Dendritic cell treated with granulocyte-macrophage colony-stimulating factor and Interleukin-4, amounts not matched to agents 40 ng/mL and 50 ng/mL, for 4 days (primary cell): Measurements from ENCODE around the gene CELSR2.

Source experiments
- H3K27ac Mint-ChIP-seq: one replicate; pipeline ENCODE4 v1.8.0; 2022; ENCODE audit warnings: mild to moderate bottlenecking, mixed read lengths
- H3K27me3 Mint-ChIP-seq: one replicate; pipeline ENCODE4 v1.8.0; 2022; ENCODE audit warnings: mild to moderate bottlenecking, mixed read lengths
- H3K36me3 Mint-ChIP-seq: one replicate; pipeline ENCODE4 v1.8.0; 2022; ENCODE audit warnings: low read depth, mixed read lengths
- H3K4me1 Mint-ChIP-seq: one replicate; pipeline ENCODE4 v1.8.0; 2022; ENCODE audit warnings: low read depth, mixed read lengths
- H3K4me3 Mint-ChIP-seq: one replicate; pipeline ENCODE4 v1.8.0; 2022; ENCODE audit warnings: mild to moderate bottlenecking, moderate library complexity, mixed read lengths
- H3K9me3 Mint-ChIP-seq: one replicate; pipeline ENCODE4 v1.8.0; 2022; ENCODE audit warnings: mixed read lengths
- intact Hi-C: fragments of 100-400 bp; cut with micrococcal nuclease; formaldehyde crosslinking; loops from one replicate; pipeline ENCODE4 v1.15.0; 2022

The CELSR2 gene

GRCh38 chr1:109240158-109241152 lies 8.9 kb upstream of the CELSR2 start:
- intact Hi-C loops = no loop called here
- peaks cover 43% of the 10 kb centered on the region for H3K36me3 Mint-ChIP-seq
- H3K4me1 Mint-ChIP-seq = peaks cover 21% of the 10 kb centered on the region
- H3K27ac Mint-ChIP-seq = no peak overlapping the region
- no peaks in the 10 kb centered on the region for H3K9me3 Mint-ChIP-seq
- H3K4me3 Mint-ChIP-seq = no peak overlapping the region
- H3K27me3 Mint-ChIP-seq = peaks cover 46% of the 10 kb centered on the region

GRCh38 chr1:109241344-109241743 lies 8.0 kb upstream of the CELSR2 start:
- H3K36me3 Mint-ChIP-seq = peaks cover 34% of the 10 kb centered on the region

GRCh38 chr1:109241841-109242345 lies 7.4 kb upstream of the CELSR2 start:
- Mint-ChIP-seq H3K4me3 (no peak overlapping the region), H3K4me1 (peaks cover 21% of the 10 kb centered on the region), H3K27ac (no peak overlapping the region), H3K9me3 (no peaks in the 10 kb centered on the region), H3K36me3 (peaks cover 28% of the 10 kb centered on the region), H3K27me3 (peaks cover 47% of the 10 kb centered on the region)
- intact Hi-C loops = no loop called here

More at GRCh38 chr1:109241344-109241743, 8.0 kb upstream of the CELSR2 start:
- peaks cover 46% of the 10 kb centered on the region for H3K27me3 Mint-ChIP-seq
- H3K4me1 Mint-ChIP-seq = peaks cover 21% of the 10 kb centered on the region
- H3K27ac Mint-ChIP-seq = no peak overlapping the region
- intact Hi-C loops = no loop called here
- no peak overlapping the region for H3K4me3 Mint-ChIP-seq
- no peaks in the 10 kb centered on the region for H3K9me3 Mint-ChIP-seq

- intact Hi-C loops = no loop called here
- peaks cover 48% of the 10 kb centered on the region for H3K27me3 Mint-ChIP-seq
- peaks cover 23% of the 10 kb centered on the region for H3K36me3 Mint-ChIP-seq
- no peaks in the 10 kb centered on the region for H3K9me3 Mint-ChIP-seq
- no peak overlapping the region for H3K4me3 Mint-ChIP-seq
- H3K4me1 Mint-ChIP-seq = peaks cover 21% of the 10 kb centered on the region
- H3K27ac Mint-ChIP-seq = peak overlapping the region; percentile 46
Observed at GRCh38 chr1:109242387-109242786, 7.0 kb upstream of the CELSR2 start.

- no peak overlapping the region for H3K4me3 Mint-ChIP-seq
- intact Hi-C loops = no loop called here
- peaks cover 54% of the 10 kb centered on the region for H3K27me3 Mint-ChIP-seq
- H3K36me3 Mint-ChIP-seq = peaks cover 15% of the 10 kb centered on the region
- no peaks in the 10 kb centered on the region for H3K9me3 Mint-ChIP-seq
- H3K4me1 Mint-ChIP-seq = peaks cover 21% of the 10 kb centered on the region
- no peak overlapping the region for H3K27ac Mint-ChIP-seq
Observed at GRCh38 chr1:109243221-109243620, 6.1 kb upstream of the CELSR2 start.

GRCh38 chr1:109243860-109244552 lies 5.3 kb upstream of the CELSR2 start:
- H3K4me1 Mint-ChIP-seq = peaks cover 21% of the 10 kb centered on the region
- peaks cover 61% of the 10 kb centered on the region for H3K27me3 Mint-ChIP-seq
- H3K36me3 Mint-ChIP-seq = peaks cover 7% of the 10 kb centered on the region
- no peak overlapping the region for H3K4me3 Mint-ChIP-seq
- intact Hi-C loops = no loop called here
- no peak overlapping the region for H3K27ac Mint-ChIP-seq
- no peaks in the 10 kb centered on the region for H3K9me3 Mint-ChIP-seq

GRCh38 chr1:109246141-109246551 lies 3.2 kb upstream of the CELSR2 start:
- no peak overlapping the region for H3K4me3 Mint-ChIP-seq
- H3K36me3 Mint-ChIP-seq = no peaks in the 10 kb centered on the region
- H3K4me1 Mint-ChIP-seq = peaks cover 20% of the 10 kb centered on the region
- no peak overlapping the region for H3K27ac Mint-ChIP-seq
- peaks cover 65% of the 10 kb centered on the region for H3K27me3 Mint-ChIP-seq
- intact Hi-C loops = loop anchor here (5.0 kb wide), 1 partner anchor 236 kb away; the partner anchor contains the start of gene ATXN7L2
- H3K9me3 Mint-ChIP-seq = no peaks in the 10 kb centered on the region

GRCh38 chr1:109247401-109248365 lies 1.7 kb upstream of the CELSR2 start:
- peaks cover 65% of the 10 kb centered on the region for H3K27me3 Mint-ChIP-seq
- intact Hi-C loops = loop anchor here (5.0 kb wide), 1 partner anchor 235 kb away; the partner anchor contains the start of gene ATXN7L2
- H3K27ac Mint-ChIP-seq = no peak overlapping the region
- H3K36me3 Mint-ChIP-seq = no peaks in the 10 kb centered on the region
- H3K4me3 Mint-ChIP-seq = no peak overlapping the region
- no peaks in the 10 kb centered on the region for H3K9me3 Mint-ChIP-seq
- H3K4me1 Mint-ChIP-seq = peaks cover 6% of the 10 kb centered on the region

- H3K4me3 Mint-ChIP-seq = no peak overlapping the region
Observed at GRCh38 chr1:109248444-109248796, 919 bp upstream of the CELSR2 start.

GRCh38 chr1:109249654-109250401 lies 489 bp downstream of the CELSR2 start:
- intact Hi-C loops = loop anchor here (5.0 kb wide), 1 partner anchor 232 kb away; the partner anchor contains the start of gene ATXN7L2
- Mint-ChIP-seq H3K27ac (no peak overlapping the region), H3K4me1 (peaks cover 11% of the 10 kb centered on the region), H3K36me3 (no peaks in the 10 kb centered on the region), H3K27me3 (peaks cover 56% of the 10 kb centered on the region), H3K9me3 (no peaks in the 10 kb centered on the region), H3K4me3 (peak overlapping the region; percentile 50)

More at GRCh38 chr1:109248444-109248796, 919 bp upstream of the CELSR2 start:
- intact Hi-C loops = loop anchor here (5.0 kb wide), 1 partner anchor 234 kb away; the partner anchor contains the start of gene ATXN7L2
- Mint-ChIP-seq H3K9me3 (no peaks in the 10 kb centered on the region), H3K4me1 (peaks cover 5% of the 10 kb centered on the region), H3K27ac (no peak overlapping the region), H3K27me3 (peaks cover 64% of the 10 kb centered on the region), H3K36me3 (no peaks in the 10 kb centered on the region)

GRCh38 chr1:109250454-109251276 lies 1.3 kb downstream of the CELSR2 start:
- intact Hi-C loops = no loop called here
- no peaks in the 10 kb centered on the region for H3K9me3 Mint-ChIP-seq

More at GRCh38 chr1:109250454-109251276, 1.3 kb downstream of the CELSR2 start:
- Mint-ChIP-seq H3K4me1 (peaks cover 17% of the 10 kb centered on the region), H3K4me3 (peak overlapping the region; percentile 50), H3K27ac (no peak overlapping the region), H3K36me3 (no peaks in the 10 kb centered on the region), H3K27me3 (peaks cover 60% of the 10 kb centered on the region)
